Parathyroid adenoma (tissue), 2 donors: ENCODE measurements around the gene C16orf46.

ENCODE experiments used
- H2AFZ ChIP-seq: fragments of 300-600 bp; sonication (generic); one replicate; pipeline ENCODE4 v1.7.0; 2017; ENCODE audit warnings: antibody characterized with exemption, mild to moderate bottlenecking
- H3K27ac ChIP-seq: fragments of 300-600 bp; sonication (generic); one replicate; pipeline ENCODE4 v1.7.0; 2017
- H3K27me3 ChIP-seq: fragments of 300-600 bp; sonication (generic); one replicate; pipeline ENCODE4 v1.7.0; 2017; ENCODE audit warnings: low read length; ENCODE audit not compliant: control insufficient read depth, insufficient read depth
- H3K36me3 ChIP-seq: fragments of 300-600 bp; sonication (generic); one replicate; pipeline ENCODE4 v1.7.0; 2017; ENCODE audit warnings: low read length; ENCODE audit not compliant: control insufficient read depth, insufficient read depth
- H3K4me1 ChIP-seq: fragments of 300-600 bp; sonication (generic); one replicate; pipeline ENCODE4 v1.7.0; 2017; ENCODE audit warnings: control low read depth
- H3K4me2 ChIP-seq: fragments of 300-600 bp; sonication (generic); one replicate; pipeline ENCODE4 v1.7.0; 2017; ENCODE audit warnings: low read length
- H3K4me3 ChIP-seq: fragments of 300-600 bp; sonication (generic); one replicate; pipeline ENCODE4 v1.7.0; 2017; ENCODE audit warnings: low read depth, low read length
- H3K79me2 ChIP-seq: fragments of 300-600 bp; sonication (generic); one replicate; pipeline ENCODE4 v1.7.0; 2017; ENCODE audit warnings: control low read depth
- H3K9ac ChIP-seq: fragments of 300-600 bp; sonication (generic); one replicate; pipeline ENCODE4 v1.7.0; 2017; ENCODE audit warnings: mild to moderate bottlenecking
- H3K9me3 ChIP-seq: fragments of 300-600 bp; sonication (generic); one replicate; pipeline ENCODE4 v1.7.0; 2017; ENCODE audit warnings: low read length; ENCODE audit not compliant: control insufficient read depth
- TF ChIP-seq, protein P1 (sequence below): fragments of 300-600 bp; sonication (generic); IDR thresholded peaks from one replicate; pipeline ENCODE4 v1.7.0; 2017; ENCODE audit warnings: antibody characterized with exemption, mild to moderate bottlenecking
- donor health status: primary hyperparathyroidism.

Gene C16orf46

DNA sequence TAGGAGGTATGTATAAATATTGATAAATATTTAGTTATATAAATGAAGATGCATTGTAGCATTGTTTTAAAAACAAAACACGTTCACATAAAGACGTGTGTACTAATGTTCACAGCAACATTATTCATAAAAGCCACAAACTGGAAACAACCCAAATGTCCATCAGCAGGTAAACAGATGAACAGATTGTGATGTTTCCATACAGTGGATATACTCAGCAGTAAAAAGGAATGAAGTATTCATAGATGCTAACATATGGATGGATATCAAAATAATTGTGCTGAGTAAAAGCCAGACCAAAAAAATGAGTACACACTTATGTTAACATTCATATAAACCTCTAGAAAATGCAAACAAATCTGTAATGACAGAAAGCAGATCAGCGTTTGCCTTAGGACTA lies 64.1 kb downstream of the C16orf46 start:
- no peaks in the 10 kb centered on the region for H3K36me3 ChIP-seq
- H2AFZ ChIP-seq, result no peak overlapping the region
- H3K4me1 ChIP-seq, result no peaks in the 10 kb centered on the region
- no peak overlapping the region for H3K4me2 ChIP-seq
- no peak overlapping the region for H3K27ac ChIP-seq
- H3K27me3 ChIP-seq, result no peaks in the 10 kb centered on the region
- no peak overlapping the region for H3K9ac ChIP-seq
- H3K9me3 ChIP-seq, result no peaks in the 10 kb centered on the region
- TF ChIP-seq, protein P1, sequence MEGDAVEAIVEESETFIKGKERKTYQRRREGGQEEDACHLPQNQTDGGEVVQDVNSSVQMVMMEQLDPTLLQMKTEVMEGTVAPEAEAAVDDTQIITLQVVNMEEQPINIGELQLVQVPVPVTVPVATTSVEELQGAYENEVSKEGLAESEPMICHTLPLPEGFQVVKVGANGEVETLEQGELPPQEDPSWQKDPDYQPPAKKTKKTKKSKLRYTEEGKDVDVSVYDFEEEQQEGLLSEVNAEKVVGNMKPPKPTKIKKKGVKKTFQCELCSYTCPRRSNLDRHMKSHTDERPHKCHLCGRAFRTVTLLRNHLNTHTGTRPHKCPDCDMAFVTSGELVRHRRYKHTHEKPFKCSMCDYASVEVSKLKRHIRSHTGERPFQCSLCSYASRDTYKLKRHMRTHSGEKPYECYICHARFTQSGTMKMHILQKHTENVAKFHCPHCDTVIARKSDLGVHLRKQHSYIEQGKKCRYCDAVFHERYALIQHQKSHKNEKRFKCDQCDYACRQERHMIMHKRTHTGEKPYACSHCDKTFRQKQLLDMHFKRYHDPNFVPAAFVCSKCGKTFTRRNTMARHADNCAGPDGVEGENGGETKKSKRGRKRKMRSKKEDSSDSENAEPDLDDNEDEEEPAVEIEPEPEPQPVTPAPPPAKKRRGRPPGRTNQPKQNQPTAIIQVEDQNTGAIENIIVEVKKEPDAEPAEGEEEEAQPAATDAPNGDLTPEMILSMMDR, result no peak
- H3K79me2 ChIP-seq, result no peaks in the 10 kb centered on the region
- H3K4me3 ChIP-seq, result no peak overlapping the region
